Measurements from ENCODE around the gene PRLR.
"Not testable (repeated sequence)": the region's sequence is repeated elsewhere in the genome, so short reads cannot be mapped to it uniquely, and the experiment has no call there.

PRLR gene

GRCh38 chr5:35194635-35195471 lies 35.4 kb downstream of the PRLR start:
- DNase-seq: no peak

DNA sequence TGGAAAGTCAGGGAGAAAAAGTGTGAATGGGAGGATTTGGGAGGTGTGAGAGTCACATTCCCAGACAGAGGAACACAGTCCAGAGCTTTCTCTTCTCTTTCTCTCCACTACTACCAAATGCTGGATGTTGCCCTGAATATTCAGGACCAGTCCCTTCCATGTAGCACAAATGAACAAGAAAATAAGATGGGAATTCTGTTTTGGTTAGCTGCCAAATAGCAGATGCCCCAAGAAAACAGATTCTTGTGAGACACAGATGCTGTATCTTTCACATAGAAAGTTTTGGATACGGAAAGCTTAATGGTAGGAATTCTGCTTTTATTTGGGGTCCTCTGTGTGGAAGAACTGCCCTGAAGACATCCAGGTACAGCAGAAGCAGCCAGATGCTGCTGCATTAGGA lies 37.8 kb downstream of the PRLR start:
- DNase-seq: no peak

- not testable (repeated sequence) for DNase-seq
These were observed 40.5 kb downstream of the PRLR start for GRCh38 chr5:35189801-35190200.

DNA sequence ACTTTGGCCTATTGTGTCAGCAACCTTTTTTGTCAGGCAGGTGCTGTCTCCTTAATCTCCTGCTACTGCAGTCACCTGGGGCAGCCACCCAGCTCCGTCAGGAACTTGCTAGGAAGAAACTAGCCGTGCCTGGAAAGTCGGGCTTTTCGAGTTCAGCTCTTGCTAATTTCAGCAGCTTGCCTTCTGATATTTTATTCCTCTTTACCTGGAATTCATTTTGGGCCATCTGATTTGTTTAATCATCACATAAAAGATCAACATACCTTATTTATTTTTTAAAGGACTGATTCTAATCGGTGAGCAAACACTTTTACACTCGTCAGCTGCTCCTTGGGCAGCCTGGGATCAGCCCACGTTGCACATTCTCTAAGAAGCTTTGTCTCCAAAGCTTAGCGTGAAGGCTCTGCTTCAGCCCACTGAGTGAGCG lies 42.2 kb downstream of the PRLR start:
- DNase-seq: no peak

- not testable (repeated sequence) for DNase-seq
These were observed 42.7 kb downstream of the PRLR start for GRCh38 chr5:35187621-35188020.

GRCh38 chr5:35186749-35187148 lies 43.5 kb downstream of the PRLR start:
- no peak for DNase-seq

- no peak for DNase-seq
These were observed 44.8 kb downstream of the PRLR start for GRCh38 chr5:35185518-35185917.

GRCh38 chr5:35183556-35183955 lies 46.7 kb downstream of the PRLR start:
- DNase-seq: peak; percentile 10

DNA sequence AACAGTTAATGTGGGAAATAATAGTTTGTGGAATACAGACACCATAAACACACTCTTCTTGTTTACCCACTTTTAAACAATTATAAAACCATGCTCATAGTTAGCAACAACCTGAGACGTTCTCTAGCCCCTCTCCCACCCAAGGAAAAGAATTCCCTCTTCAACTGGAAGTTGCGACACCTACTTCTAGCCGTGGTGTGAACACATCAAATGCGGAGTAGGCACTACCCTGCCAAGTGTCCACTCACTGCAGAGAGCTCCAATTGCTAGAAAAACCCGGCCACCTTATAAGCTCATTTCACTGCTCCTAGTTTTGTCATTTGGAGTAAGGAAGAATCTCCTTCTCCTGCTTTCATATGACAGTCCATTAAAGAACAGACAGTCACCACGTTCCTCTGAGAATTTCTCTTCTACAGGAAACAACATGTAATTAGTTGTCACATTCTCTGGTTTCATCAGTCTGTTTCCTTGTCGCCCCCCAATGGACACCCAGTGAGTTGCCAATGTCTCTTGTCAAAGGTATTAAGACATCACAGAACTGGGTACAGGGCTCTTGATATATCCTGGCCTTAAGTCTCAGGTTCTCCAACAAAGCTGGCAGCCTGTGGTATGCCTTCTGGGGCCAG lies 47.3 kb downstream of the PRLR start:
- DNase-seq: peak; percentile 53

DNA sequence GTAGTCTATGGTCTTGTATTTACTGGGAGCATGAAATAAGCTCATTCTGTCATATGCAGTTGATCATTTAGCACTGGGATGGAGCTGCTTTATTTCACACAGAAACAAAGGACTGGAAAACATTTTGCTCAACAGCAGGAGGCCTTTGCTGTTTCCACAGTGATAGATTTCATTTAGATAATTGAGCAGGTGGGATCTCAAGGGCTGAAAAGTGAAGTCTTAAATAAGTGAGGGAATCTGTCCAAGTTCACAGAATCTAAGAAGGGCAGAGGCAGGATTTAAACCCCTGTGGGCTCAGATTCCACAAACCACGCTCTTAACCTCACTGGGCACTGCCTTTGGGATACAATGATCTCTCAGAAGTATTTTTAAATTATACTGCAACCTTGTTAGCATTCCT lies 47.8 kb downstream of the PRLR start:
- DNase-seq: no peak

- DNase-seq: no peak
These were observed 50.2 kb downstream of the PRLR start for GRCh38 chr5:35180046-35180445.

DNA sequence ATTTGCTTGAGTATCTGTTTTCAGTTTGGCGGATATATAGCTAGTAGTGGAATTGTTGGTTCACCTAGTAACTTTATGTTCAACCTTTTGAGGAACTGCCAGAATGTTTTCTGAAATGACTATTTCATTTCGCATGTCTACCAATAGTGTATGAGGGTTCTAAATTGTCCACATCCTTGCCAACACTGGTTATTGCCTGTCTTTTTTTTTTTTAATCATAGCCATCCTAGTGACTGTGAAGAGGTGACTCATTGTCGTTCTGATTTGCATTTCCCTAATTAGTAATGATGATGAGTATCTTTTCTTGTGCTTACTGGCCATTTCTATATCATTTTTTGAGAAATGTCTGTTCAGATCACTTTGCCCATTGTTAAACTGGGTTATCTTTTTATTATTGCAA lies 52.5 kb downstream of the PRLR start:
- DNase-seq: no peak

DNA sequence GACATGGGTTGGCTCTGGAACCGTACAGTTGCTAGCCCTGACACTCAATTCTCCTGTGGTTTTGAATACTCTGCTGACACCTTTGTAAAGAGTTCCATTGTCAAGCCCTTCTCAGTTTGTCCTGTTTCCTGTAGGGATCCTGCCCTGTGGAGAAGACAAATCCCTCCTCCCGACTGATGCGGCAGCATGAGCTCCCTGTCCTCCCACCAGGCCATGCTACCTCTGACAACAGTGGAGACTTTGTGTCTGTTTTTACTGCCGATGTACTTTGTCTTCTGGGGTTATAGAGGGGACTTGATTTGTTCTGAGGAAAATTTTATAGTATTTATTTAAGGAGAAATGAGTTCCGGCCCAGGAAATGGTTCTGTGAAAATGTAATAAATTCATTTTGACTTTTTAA lies 57.8 kb downstream of the PRLR start:
- no peak for DNase-seq

- no peak for DNase-seq
These were observed 58.3 kb downstream of the PRLR start for GRCh38 chr5:35171991-35172390.

- DNase-seq: no peak
These were observed 59.2 kb downstream of the PRLR start for GRCh38 chr5:35171078-35171477.

DNA sequence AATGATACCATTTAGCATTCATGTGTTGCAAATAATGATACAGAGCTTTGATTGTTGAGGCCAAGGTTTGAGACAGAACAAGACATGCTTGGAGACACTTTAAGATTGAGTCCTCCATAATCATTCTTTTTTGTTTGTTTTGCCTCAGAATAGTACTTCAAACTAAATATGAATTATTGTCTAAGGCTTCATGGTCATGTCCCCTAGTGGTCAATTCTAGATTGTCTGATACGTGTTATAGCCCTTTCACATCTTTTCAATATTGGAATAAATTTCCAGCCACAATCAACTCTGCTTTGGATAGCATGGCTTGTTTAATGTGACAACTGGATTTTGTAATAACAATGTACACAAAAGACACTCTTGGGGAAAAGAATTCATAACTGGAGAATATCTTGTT lies 64.2 kb downstream of the PRLR start:
- DNase-seq: no peak

DNA sequence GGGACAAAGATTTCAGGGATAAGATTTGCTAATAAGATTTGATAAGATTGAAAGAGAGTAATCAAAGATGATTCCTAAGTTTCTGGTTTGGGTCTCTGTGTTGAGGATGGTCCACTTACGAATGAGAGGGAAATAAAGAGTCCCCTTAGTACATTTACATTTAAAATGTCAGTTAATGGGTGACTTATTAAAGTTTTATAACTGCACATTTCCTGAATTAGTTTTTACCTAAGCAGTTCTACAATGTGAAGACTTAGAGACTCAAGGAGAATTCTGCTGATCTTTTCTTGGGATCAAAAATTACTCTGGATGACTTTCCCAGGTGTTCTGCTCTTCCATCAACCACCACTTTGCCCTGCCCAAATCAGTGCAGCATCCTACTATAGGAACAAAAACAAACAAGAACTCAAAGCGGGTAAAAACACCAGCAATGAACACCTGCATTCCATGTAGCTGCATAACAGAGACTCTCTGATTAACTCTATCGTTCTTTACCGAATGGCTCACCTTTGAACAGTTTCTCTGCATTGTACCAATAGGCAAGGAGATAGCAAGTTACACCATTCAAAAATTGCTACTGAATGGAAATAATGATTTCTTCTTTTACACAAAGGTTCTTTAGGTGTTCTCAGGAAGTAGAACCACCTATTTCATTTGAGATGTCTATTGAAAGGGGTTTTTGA lies 65.3 kb downstream of the PRLR start:
- no peak for DNase-seq

GRCh38 chr5:35163710-35164033 lies 66.6 kb downstream of the PRLR start:
- no peak for DNase-seq

- no peak for DNase-seq
These were observed 67.2 kb downstream of the PRLR start for GRCh38 chr5:35162848-35163709.

DNA sequence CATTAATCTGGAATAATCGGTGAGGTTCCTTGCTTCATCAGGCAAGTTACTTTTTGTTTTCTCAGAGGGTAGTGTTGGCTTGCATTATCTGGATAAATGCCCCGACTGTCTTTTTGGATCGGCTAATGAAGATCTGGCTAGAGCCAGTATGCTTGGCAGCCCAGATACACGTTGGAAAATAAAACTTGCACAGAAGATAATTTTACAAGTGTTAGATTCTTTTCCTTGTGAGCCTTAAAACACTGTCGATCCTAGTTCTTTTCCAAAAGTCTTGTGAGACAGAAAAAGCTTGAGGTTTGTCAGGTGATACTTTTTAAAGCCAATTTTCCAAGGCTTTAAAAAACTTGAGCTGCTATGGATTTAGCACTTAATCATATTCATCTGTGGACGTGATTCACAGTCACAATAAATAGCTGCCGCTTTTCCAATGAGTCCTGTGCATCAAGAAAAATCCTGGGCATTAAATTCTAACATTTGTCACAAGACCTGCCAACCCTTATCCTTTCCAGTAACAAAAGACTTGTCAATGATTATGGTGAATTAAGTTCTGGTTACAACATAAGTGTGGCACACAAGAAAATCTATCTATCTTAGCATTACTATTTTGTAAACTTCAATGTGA lies 68.5 kb downstream of the PRLR start:
- no peak for DNase-seq

- peak; percentile 81 for DNase-seq
These were observed 69.7 kb downstream of the PRLR start for GRCh38 chr5:35160486-35161116.

GRCh38 chr5:35159370-35159742 lies 70.9 kb downstream of the PRLR start:
- no peak for DNase-seq

All from hematopoietic multipotent progenitor cell treated with erythropoietin and hydrocortisone succinate and interleukin-3 and kit ligand, for 4 days (in vitro differentiated cells).